K562 (cell line): ENCODE results near the gene SPON1.

ENCODE experiments used
- CBX2 ChIP-seq: fragments of 200-600 bp; sonication (generic); IDR thresholded peaks from one replicate; pipeline ENCODE4 v1.6.1; 2012; ENCODE audit warnings: mild to moderate bottlenecking, low read length, inconsistent platforms; ENCODE audit not compliant: insufficient read depth, poor library complexity, severe bottlenecking
- CEBPB ChIP-seq: fragments of 450-650 bp; IDR thresholded peaks from 2 replicates; pipeline ENCODE4 v1.6.1; 2016; ENCODE audit warnings: missing genetic modification characterization, missing compliant biosample characterization
- CTCF ChIP-seq, 3 experiments: IDR thresholded peaks in 2 of 3; conservative IDR thresholded peaks in 1 of 3; 2 replicates each; pipeline ENCODE4 v1.5.1; 2011 to 2012; ENCODE audit warnings: low read length in 3 of 3, mild to moderate bottlenecking in 3 of 3, control low read depth in 2 of 3, improper control_type of control experiment in 1 of 3, inconsistent platforms in 1 of 3, low read depth in 1 of 3, mixed read lengths in 1 of 3, moderate library complexity in 1 of 3; ENCODE audit not compliant: insufficient read depth in 2 of 3
- E2F5 ChIP-seq: sonication (generic); formaldehyde crosslinking; IDR thresholded peaks from 2 replicates; pipeline ENCODE4 v1.8.0; 2022; ENCODE audit warnings: mild to moderate bottlenecking, missing genetic modification reagents
- JUN ChIP-seq, 2 experiments: sonication (generic) in 1 of 2; formaldehyde crosslinking in 1 of 2; IDR thresholded peaks; 2 replicates each; pipeline versions ENCODE4 v1.6.1 to v1.8.0; 2012 to 2022; ENCODE audit warnings: borderline replicate concordance in 2 of 2, mild to moderate bottlenecking in 2 of 2, improper control_type of control experiment in 1 of 2, low read depth in 1 of 2, low read length in 1 of 2, missing genetic modification reagents in 1 of 2
- JUND ChIP-seq, 2 experiments: IDR thresholded peaks; 2 replicates in 1 of 2; 3 replicates in 1 of 2; pipeline ENCODE4 v1.6.1; 2011; ENCODE audit warnings: borderline replicate concordance in 2 of 2, low read depth in 2 of 2, low read length in 2 of 2, improper control_type of control experiment in 1 of 2, missing biosample characterization in 1 of 2, missing genetic modification characterization in 1 of 2, missing genetic modification reagents in 1 of 2
- NFYB ChIP-seq: IDR thresholded peaks from 2 replicates; pipeline ENCODE4 v1.6.1; 2011; ENCODE audit warnings: mild to moderate bottlenecking, moderate library complexity; ENCODE audit not compliant: insufficient read length; ENCODE audit errors: extremely low read depth
- ZNF140 ChIP-seq: fragments of 250-450 bp; sonication (Bioruptor Pico); IDR thresholded peaks from 2 replicates; pipeline ENCODE4 v1.8.0; 2021; ENCODE audit warnings: moderate library complexity, mild to moderate bottlenecking, inconsistent platforms

GRCh38 chr11:13942971-13943381 is 19.5 kb upstream of the SPON1 start:
- no peak for TF ChIP-seq CTCF (IDR thresholded peaks at IDR 0.05 in 2 of 3, conservative IDR thresholded peaks at IDR 0.05 in 1 of 3; ENCODE audit: insufficient read depth in 2 of 3, low read depth in 1 of 3, low read length in 3 of 3)
- TF ChIP-seq NFYB = no peak
- no peak for TF ChIP-seq E2F5 (CRISPR knock-in tag)
- TF ChIP-seq ZNF140 (CRISPR knock-in tag) = no peak
- TF ChIP-seq JUN (IDR thresholded peaks at IDR 0.05; ENCODE audit: borderline replicate concordance, low read depth, low read length) = no peak
- no peak for TF ChIP-seq JUN (CRISPR knock-in tag; IDR thresholded peaks at IDR 0.05; ENCODE audit: borderline replicate concordance)
- no peak for TF ChIP-seq CEBPB (tag)
- no peak for TF ChIP-seq JUND (IDR thresholded peaks at IDR 0.05; ENCODE audit: borderline replicate concordance, low read depth, low read length)
- no peak for TF ChIP-seq JUND (tag; IDR thresholded peaks at IDR 0.05; ENCODE audit: borderline replicate concordance, low read depth, low read length)
- TF ChIP-seq CBX2 = no peak
